Stimulated activated CD8-positive, alpha-beta memory T cell treated with anti-CD3 and anti-CD28 coated beads, Interleukin-15, amount 100 ng/mL, for 4 hours (primary cell): ENCODE measurements around the gene BBX.
"Not testable (repeated sequence)": the region's sequence is repeated elsewhere in the genome, so short reads cannot be mapped to it uniquely, and the experiment has no call there.

Source experiments
- DNase-seq, 2 donors: peaks; one replicate each; pipeline ENCODE4 v3.0.0-alpha.2; 2020; ENCODE audit warnings: low read depth in 2 of 2

BBX gene

GRCh38 chr3:107796791-107797190, 274.0 kb downstream of the BBX start:
- DNase-seq = no peak

DNA sequence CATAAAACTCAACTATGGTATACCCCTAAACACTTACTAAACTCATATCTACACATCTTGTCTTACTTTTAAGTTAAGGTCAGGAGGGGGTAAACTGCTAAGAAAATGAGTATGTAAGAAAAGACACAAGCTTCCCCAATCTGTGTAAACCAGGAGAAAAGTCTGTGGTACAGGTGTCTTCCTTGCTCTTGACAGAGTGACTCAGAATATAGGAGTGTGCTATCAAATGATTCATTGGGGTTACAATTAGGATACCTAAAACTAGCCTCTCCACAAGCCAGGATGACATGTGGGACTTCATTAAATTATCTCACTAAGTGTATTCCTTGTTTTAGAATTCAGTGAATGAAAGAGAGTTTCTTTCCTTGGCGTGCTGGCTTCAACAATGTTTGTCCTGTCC, 274.8 kb downstream of the BBX start:
- no peak for DNase-seq

DNA sequence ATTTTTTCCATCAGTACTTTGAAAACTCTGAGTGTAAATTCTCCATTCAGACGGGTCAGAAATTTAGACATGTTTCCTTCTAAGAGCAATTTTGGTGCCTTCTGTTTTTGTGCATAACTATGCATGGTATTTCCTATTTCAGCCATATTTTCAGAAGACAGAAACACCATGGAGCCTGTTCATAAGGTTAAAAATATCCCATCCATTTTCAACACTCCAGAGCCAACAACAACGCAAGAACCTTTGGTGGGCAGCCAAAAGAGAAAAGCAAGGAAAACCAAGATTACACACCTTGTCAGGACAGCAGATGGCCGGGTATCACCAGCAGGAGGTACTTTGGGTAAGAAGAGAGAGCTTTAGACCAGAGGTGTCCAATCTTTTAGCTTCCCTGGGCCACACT, 275.6 kb downstream of the BBX start:
- DNase-seq = no peak

DNA sequence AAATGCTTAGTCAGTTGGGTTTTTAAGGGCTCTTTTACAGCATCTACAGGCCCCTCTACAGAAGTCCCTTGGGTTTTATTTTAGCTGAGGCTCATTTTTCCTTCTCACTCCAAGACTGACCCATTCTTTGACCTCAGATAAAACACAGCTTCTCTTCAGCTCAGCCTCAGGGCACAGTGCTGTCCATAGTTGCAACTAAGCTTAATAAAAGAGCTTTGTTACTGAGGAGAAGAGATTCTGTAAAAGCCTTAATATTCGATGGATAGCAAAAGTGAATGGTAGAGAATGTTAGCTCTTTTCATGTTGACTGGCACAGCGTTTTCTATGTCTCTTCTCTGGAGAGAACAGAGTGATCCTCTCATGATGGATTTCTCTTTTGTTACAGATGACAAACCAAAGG, 277.9 kb downstream of the BBX start:
- DNase-seq = no peak

DNA sequence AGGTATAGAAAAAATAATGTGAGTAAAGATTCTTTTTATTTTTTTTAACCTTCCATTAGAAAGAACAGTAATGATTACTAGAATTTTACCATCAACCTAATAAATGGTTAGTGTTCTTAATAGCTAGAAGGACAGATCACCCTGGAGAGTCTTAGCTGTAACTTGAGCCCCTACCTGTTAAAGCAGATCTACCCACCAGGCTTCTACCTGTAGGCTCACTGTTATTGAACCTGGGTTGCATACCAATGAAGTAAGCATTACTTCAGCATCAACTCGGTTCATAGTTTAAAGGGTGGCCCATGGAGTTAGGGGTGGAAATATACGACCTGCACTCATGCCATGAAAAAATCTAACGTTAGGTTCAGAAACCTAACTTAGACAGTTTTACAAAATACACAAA, 280.4 kb downstream of the BBX start:
- DNase-seq = no peak

- DNase-seq = no peak
These were observed 283.3 kb downstream of the BBX start for GRCh38 chr3:107806021-107806420.

- DNase-seq = no peak
These were observed 283.8 kb downstream of the BBX start for GRCh38 chr3:107806536-107806935.

GRCh38 chr3:107810171-107811071, 287.7 kb downstream of the BBX start:
- no peak for DNase-seq

DNA sequence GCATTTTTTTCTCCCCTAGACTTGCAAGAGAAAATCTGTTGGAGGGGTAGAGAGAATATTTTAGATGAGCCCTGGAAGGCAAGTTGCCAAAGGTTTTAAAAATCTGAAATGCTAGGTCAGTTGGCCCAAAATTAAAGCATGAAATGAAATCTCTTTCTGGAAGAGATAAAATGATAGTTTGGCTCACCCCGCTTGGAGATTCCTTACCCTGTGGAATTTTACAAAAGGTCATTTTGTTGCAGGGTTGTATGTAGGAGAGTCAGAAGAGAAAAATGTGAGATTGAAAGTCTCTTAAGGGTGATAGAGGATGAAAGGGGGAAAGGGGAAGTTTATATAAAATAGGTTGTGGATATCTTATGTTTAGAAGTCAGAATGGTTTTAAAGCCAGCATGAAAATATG, 290.3 kb downstream of the BBX start:
- no peak for DNase-seq

DNA sequence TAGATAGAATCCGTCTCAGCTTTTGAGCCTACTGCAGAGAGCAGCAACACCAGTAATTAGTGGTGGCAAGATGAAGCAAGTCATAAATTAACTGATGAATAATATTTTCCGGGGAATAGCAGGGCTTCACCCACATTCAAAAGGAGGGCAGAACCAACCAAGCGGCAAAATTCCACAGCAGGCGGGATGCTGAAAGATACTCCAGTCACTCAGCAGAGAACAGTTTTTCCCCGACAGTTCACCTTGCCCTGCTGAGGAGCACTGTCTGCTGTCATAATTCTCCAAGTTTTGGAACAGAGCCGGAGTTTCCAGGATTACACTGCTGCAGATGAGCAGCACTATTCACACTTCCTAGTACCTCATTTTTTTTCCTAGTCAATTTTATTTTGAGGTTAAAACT, 293.3 kb downstream of the BBX start:
- no peak for DNase-seq

GRCh38 chr3:107817076-107817475, 294.3 kb downstream of the BBX start:
- no peak for DNase-seq

GRCh38 chr3:107818025-107818424, 295.3 kb downstream of the BBX start:
- no peak for DNase-seq

GRCh38 chr3:107819656-107820055, 296.9 kb downstream of the BBX start:
- no peak for DNase-seq

GRCh38 chr3:107822308-107822707, 299.5 kb downstream of the BBX start:
- DNase-seq = no peak

DNA sequence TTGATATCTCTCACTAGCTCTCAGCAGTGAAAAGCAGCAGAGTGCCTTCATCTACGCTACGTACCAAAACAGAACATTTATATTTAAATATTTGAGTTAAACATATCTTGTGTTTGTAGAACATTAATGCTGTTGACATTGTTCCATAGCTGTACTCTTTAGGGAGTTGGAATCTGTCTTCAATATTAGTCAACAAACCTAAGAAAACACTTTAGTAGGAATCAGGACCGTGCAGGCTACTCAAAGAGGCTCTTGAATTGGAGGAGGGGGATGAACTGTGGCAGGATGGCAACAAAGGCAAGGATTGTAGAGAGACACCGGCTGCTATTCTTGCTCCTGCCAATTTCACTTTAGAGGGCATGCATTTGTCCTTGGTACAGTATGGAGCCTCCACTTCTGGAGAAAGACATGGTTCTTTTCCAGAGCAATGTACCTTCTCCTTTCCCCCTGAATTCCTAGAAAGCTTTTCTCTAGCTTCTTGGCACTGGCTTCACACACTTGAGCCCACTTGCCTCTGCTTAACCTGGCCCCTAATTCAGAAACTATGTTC, 302.1 kb downstream of the BBX start:
- no peak for DNase-seq

DNA sequence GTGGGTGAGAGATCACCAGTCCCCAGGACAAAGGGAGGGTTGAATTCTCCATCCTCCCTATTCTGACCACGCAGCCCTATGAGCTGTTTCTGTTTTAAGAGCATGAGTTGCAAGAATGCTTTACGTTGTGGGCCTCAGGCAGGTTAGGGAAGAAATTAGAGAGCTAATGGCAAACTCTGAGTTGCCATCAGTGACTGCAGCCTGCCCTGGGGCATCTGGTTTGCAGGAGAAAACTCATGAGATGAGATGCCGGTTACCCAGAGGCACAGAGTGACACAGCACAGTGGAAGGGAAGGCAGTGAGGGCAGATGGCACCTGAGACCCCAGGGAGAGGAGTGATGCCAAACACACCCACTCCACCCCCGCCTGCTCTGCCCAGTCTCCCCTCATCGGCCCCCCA, 302.8 kb downstream of the BBX start:
- no peak for DNase-seq

GRCh38 chr3:107826727-107827126, 304.0 kb downstream of the BBX start:
- no peak for DNase-seq

GRCh38 chr3:107829185-107829584, 306.4 kb downstream of the BBX start:
- DNase-seq = no peak

- no peak for DNase-seq
These were observed 308.8 kb downstream of the BBX start for GRCh38 chr3:107831590-107831989.

GRCh38 chr3:107833043-107833442, 310.3 kb downstream of the BBX start:
- no peak for DNase-seq

- DNase-seq = no peak
These were observed 311.1 kb downstream of the BBX start for GRCh38 chr3:107833722-107834416.

DNA sequence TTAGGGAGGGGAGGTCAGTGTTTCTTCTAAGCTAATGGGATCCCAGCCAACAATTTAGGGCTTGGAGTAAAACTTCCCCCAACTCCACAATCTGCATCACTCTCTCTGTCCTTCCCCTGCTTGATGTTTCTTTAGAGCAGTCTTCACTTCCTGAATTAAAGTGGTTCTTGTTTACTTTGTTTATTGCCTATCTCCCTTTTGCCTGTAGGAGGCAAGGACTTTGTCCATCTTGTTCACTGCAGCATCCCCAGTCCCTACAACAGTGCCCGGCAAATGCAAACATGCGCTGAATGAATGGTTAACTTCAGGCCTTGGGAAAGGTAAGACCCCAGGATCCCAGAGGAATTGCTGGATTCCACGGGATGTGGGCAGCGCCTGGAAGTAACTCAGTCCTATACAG, 312.2 kb downstream of the BBX start:
- not testable (repeated sequence) for DNase-seq
